DOHH2 (cell line): ENCODE data around the gene CEP41.

Source experiments
- H3F3A ChIP-seq: fragments of 200-600 bp; sonication (generic), shearing (Covaris generic); 2 replicates; pipeline ENCODE4 v1.6.0; 2016; ENCODE audit warnings: antibody characterized with exemption, mild to moderate bottlenecking; ENCODE audit not compliant: control insufficient read depth, insufficient read depth
- H3K27ac ChIP-seq: fragments of 200-600 bp; sonication (generic); 2 replicates; pipeline ENCODE4 v1.5.1; 2014; ENCODE audit warnings: low read depth, mild to moderate bottlenecking, low read length, moderate library complexity
- H3K27me3 ChIP-seq: fragments of 200-600 bp; sonication (generic); 2 replicates; pipeline ENCODE4 v1.6.1; 2014; ENCODE audit warnings: mild to moderate bottlenecking, low read length, mixed read lengths; ENCODE audit not compliant: control insufficient read depth
- H3K36me3 ChIP-seq: fragments of 200-600 bp; sonication (generic); 2 replicates; pipeline ENCODE4 v1.6.1; 2014; ENCODE audit warnings: mild to moderate bottlenecking, low read length, moderate library complexity, mixed read lengths; ENCODE audit not compliant: control insufficient read depth
- H3K4me1 ChIP-seq: fragments of 200-600 bp; sonication (generic); 2 replicates; pipeline ENCODE4 v1.6.1; 2014; ENCODE audit warnings: mild to moderate bottlenecking, low read length, mixed read lengths; ENCODE audit not compliant: control insufficient read depth
- H3K4me2 ChIP-seq: fragments of 200-600 bp; sonication (generic); 2 replicates; pipeline ENCODE4 v1.6.0; 2014; ENCODE audit warnings: mild to moderate bottlenecking, low read length, moderate library complexity
- H3K4me3 ChIP-seq: fragments of 200-600 bp; sonication (generic); 2 replicates; pipeline ENCODE4 v1.5.1; 2014; ENCODE audit warnings: mild to moderate bottlenecking, low read length, mixed read lengths
- H3K79me2 ChIP-seq: fragments of 200-600 bp; sonication (generic); 2 replicates; pipeline ENCODE4 v1.6.1; 2014; ENCODE audit warnings: mild to moderate bottlenecking, low read length, mixed read lengths; ENCODE audit not compliant: control insufficient read depth
- H3K9me2 ChIP-seq: fragments of 200-600 bp; sonication (generic); replicated peaks from 2 replicates; pipeline ENCODE4 v1.6.1; 2014; ENCODE audit warnings: mild to moderate bottlenecking, low read length, mixed read lengths; ENCODE audit not compliant: control insufficient read depth
- H3K9me3 ChIP-seq: fragments of 200-600 bp; sonication (generic); 2 replicates; pipeline ENCODE4 v1.6.1; 2014; ENCODE audit warnings: antibody characterized with exemption, low read length, mixed read lengths; ENCODE audit not compliant: control insufficient read depth, insufficient read depth
- H4K20me1 ChIP-seq: fragments of 200-600 bp; sonication (generic); 2 replicates; pipeline ENCODE4 v1.6.0; 2014; ENCODE audit warnings: low read depth, mild to moderate bottlenecking, antibody characterized with exemption, low read length, moderate library complexity; ENCODE audit not compliant: control insufficient read depth, insufficient read depth
- EZH2phosphoT487 ChIP-seq: fragments of 200-600 bp; sonication (generic); IDR thresholded peaks from 2 replicates; pipeline ENCODE4 v1.6.1; 2017; ENCODE audit warnings: borderline replicate concordance, mild to moderate bottlenecking, antibody characterized with exemption, low read length, moderate library complexity, mixed read lengths
- TF ChIP-seq, protein P1 (sequence below): fragments of 200-600 bp; sonication (generic); IDR thresholded peaks from one replicate; pipeline ENCODE4 v1.5.1; 2014; ENCODE audit warnings: antibody characterized with exemption, mild to moderate bottlenecking, low read depth, low read length; ENCODE audit not compliant: poor library complexity, severe bottlenecking

The CEP41 gene

DNA sequence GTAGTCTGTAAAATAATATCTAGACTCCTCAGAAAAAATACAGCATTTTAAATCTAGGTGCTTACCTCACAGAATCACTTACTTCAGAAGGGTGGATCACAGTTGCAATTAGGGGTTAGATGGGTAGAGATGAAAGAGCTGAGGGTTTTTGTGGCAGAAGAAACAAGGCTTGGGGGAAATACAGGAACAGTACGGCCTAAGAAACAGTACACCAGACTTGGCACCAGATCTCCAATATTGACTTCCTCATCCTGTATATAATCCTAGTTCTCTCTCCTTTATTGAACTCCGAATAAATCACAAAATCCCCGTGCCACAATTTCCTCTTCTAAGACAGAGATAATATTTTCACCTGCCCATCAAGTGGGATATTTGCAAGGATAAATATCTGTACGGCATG is 14.3 kb downstream of the CEP41 start:
- Histone ChIP-seq H3K36me3 (peaks cover 14% of the 10 kb centered on the region), H3K4me1 (no peaks in the 10 kb centered on the region), H3F3A (no peaks in the 10 kb centered on the region), H3K79me2 (peaks cover 10% of the 10 kb centered on the region), H4K20me1 (no peaks in the 10 kb centered on the region), H3K4me2 (no peak overlapping the region), H3K9me3 (no peaks in the 10 kb centered on the region), H3K27me3 (no peaks in the 10 kb centered on the region), H3K4me3 (no peak overlapping the region), H3K27ac (no peak overlapping the region), H3K9me2 (no peaks in the 10 kb centered on the region)
- TF ChIP-seq, protein P1, sequence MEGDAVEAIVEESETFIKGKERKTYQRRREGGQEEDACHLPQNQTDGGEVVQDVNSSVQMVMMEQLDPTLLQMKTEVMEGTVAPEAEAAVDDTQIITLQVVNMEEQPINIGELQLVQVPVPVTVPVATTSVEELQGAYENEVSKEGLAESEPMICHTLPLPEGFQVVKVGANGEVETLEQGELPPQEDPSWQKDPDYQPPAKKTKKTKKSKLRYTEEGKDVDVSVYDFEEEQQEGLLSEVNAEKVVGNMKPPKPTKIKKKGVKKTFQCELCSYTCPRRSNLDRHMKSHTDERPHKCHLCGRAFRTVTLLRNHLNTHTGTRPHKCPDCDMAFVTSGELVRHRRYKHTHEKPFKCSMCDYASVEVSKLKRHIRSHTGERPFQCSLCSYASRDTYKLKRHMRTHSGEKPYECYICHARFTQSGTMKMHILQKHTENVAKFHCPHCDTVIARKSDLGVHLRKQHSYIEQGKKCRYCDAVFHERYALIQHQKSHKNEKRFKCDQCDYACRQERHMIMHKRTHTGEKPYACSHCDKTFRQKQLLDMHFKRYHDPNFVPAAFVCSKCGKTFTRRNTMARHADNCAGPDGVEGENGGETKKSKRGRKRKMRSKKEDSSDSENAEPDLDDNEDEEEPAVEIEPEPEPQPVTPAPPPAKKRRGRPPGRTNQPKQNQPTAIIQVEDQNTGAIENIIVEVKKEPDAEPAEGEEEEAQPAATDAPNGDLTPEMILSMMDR = no peak
- TF ChIP-seq EZH2phosphoT487 = no peak

DNA sequence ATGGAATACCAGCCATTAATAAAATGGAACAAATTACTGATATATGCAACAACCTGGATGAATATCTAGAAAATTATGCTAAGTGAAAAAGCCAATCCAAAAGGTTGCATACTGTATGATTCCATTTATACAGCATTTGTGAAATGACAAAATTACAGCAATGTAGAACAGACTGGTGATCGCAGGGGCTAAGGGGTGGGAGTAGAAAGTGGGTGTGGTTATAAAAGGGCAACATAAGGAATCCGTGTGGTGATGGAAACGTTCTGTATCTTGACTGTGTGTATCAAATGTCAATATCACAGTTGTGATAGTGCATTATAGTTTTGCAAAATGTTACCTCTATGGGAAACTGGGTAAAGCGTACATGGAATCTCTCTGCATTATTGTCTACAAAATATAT is 15.0 kb downstream of the CEP41 start:
- TF ChIP-seq EZH2phosphoT487 = no peak
- TF ChIP-seq, protein P1 = no peak
- Histone ChIP-seq H3K4me1 (no peaks in the 10 kb centered on the region), H4K20me1 (no peaks in the 10 kb centered on the region), H3K79me2 (peaks cover 6% of the 10 kb centered on the region), H3K4me2 (no peak overlapping the region), H3K9me3 (no peaks in the 10 kb centered on the region), H3K4me3 (no peak overlapping the region), H3K27ac (no peak overlapping the region), H3K36me3 (peaks cover 19% of the 10 kb centered on the region), H3K27me3 (no peaks in the 10 kb centered on the region), H3K9me2 (no peaks in the 10 kb centered on the region), H3F3A (no peaks in the 10 kb centered on the region)

DNA sequence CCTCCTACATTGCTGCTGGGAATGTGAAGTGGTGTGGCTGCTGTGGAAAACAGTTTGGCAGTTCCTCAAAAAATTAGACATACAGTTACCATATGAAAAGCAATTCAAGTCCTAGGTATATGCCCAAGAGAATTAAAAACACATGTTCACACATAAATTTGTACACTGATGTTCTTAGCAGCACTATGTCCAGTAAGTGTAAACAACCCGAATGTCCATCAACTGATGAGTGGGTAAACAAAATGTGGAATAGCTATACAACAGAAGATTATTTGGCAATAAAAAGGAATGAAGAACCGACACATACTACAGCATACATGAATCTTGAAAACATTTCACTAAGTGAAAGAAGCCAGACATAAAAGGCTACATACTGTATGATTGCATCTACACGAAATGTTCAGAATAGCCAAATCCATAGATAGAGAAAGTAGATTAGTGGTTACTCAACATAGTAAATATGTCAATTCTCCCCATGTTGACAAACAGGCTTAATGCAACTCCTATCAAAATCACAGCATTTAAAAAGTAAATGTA is 17.2 kb downstream of the CEP41 start:
- peaks cover 3% of the 10 kb centered on the region; the same call in 1 of the 2 replicates for H3K79me2 ChIP-seq
- no peaks in the 10 kb centered on the region for H3K4me1 ChIP-seq
- H3F3A ChIP-seq = no peaks in the 10 kb centered on the region
- no peak overlapping the region for H3K4me3 ChIP-seq
- H3K36me3 ChIP-seq = peaks cover 19% of the 10 kb centered on the region
- no peak overlapping the region for H3K4me2 ChIP-seq
- no peaks in the 10 kb centered on the region for H3K27me3 ChIP-seq
- no peak overlapping the region for H3K27ac ChIP-seq
- no peak for TF ChIP-seq EZH2phosphoT487
- TF ChIP-seq, protein P1 = no peak
- no peaks in the 10 kb centered on the region for H3K9me3 ChIP-seq
- no peaks in the 10 kb centered on the region for H3K9me2 ChIP-seq
- no peaks in the 10 kb centered on the region for H4K20me1 ChIP-seq
